HEK293T (cell line): Measurements from ENCODE around the gene CR1.
"Not testable (repeated sequence)": the region's sequence is repeated elsewhere in the genome, so short reads cannot be mapped to it uniquely, and the experiment has no call there.

ENCODE experiments used
- CTCF ChIA-PET: fragments of 350-600 bp; formaldehyde crosslinking; extraction: SDS; loops from one replicate; lab custom pipeline; 2021; ENCODE audit warnings: antibody characterized with exemption, inconsistent platforms; lab: Yijun Ruan, JAX
- POLR2A ChIA-PET: fragments of 350-600 bp; formaldehyde crosslinking; extraction: SDS; loops from one replicate; lab custom pipeline; 2020; ENCODE audit warnings: antibody characterized with exemption, inconsistent platforms; lab: Yijun Ruan, JAX
- DNase-seq: peaks from one replicate; pipeline ENCODE4 v3.0.0; 2012; ENCODE audit warnings: mixed read lengths; ENCODE audit errors: extremely low spot score
- ARNT ChIP-seq: fragments of 450-650 bp; IDR thresholded peaks from 2 replicates; pipeline ENCODE4 v1.6.1; 2017; ENCODE audit warnings: mild to moderate bottlenecking
- BHLHE40 ChIP-seq: fragments of 450-650 bp; IDR thresholded peaks from 2 replicates; pipeline ENCODE4 v1.6.1; 2016; ENCODE audit warnings: mild to moderate bottlenecking, moderate library complexity, borderline replicate concordance
- CTBP1 ChIP-seq: fragments of 450-650 bp; IDR thresholded peaks from 2 replicates; pipeline ENCODE4 v1.6.1; 2016; ENCODE audit warnings: borderline replicate concordance
- ELF4 ChIP-seq: fragments of 450-650 bp; IDR thresholded peaks from 2 replicates; pipeline ENCODE4 v1.6.1; 2017; ENCODE audit warnings: antibody characterized with exemption
- FOXA1 ChIP-seq: fragments of 450-650 bp; IDR thresholded peaks from 2 replicates; pipeline ENCODE4 v1.6.1; 2016; ENCODE audit warnings: mild to moderate bottlenecking
- FOXK2 ChIP-seq: fragments of 450-650 bp; IDR thresholded peaks from 2 replicates; pipeline ENCODE4 v1.6.1; 2016; ENCODE audit warnings: mild to moderate bottlenecking
- FOXM1 ChIP-seq: fragments of 450-650 bp; IDR thresholded peaks from 2 replicates; pipeline ENCODE4 v1.6.1; 2017; ENCODE audit warnings: mild to moderate bottlenecking, borderline replicate concordance
- HDGF ChIP-seq: fragments of 450-650 bp; IDR thresholded peaks from 2 replicates; pipeline ENCODE4 v1.6.1; 2017; ENCODE audit warnings: antibody characterized with exemption, borderline replicate concordance
- L3MBTL2 ChIP-seq: fragments of 450-650 bp; conservative IDR thresholded peaks from 2 replicates; pipeline ENCODE4 v1.6.1; 2016; ENCODE audit warnings: mild to moderate bottlenecking
- LEF1 ChIP-seq: fragments of 450-650 bp; IDR thresholded peaks from 2 replicates; pipeline ENCODE4 v1.6.1; 2017; ENCODE audit warnings: mild to moderate bottlenecking, borderline replicate concordance
- NFRKB ChIP-seq: fragments of 450-650 bp; IDR thresholded peaks from 2 replicates; pipeline ENCODE4 v1.6.1; 2016; ENCODE audit warnings: mild to moderate bottlenecking, moderate library complexity
- SP1 ChIP-seq: fragments of 450-650 bp; IDR thresholded peaks from 2 replicates; pipeline ENCODE4 v1.6.1; 2017
- SUZ12 ChIP-seq: fragments of 450-650 bp; IDR thresholded peaks from 2 replicates; pipeline ENCODE4 v1.6.1; 2016; ENCODE audit warnings: mild to moderate bottlenecking
- TARDBP ChIP-seq: fragments of 450-650 bp; IDR thresholded peaks from 2 replicates; pipeline ENCODE4 v1.6.1; 2016
- ZNF384 ChIP-seq: fragments of 450-650 bp; IDR thresholded peaks from 2 replicates; pipeline ENCODE4 v1.6.1; 2016
- TF ChIP-seq, protein P1 (sequence below): fragments of 450-650 bp; IDR thresholded peaks from 2 replicates; pipeline ENCODE4 v1.6.1; 2016

Gene CR1

GRCh38 chr1:207658904-207659485 lies 163.0 kb downstream of the CR1 start:
- DNase-seq: no peak

GRCh38 chr1:207659545-207660153 lies 163.7 kb downstream of the CR1 start:
- no peak for TF ChIP-seq BHLHE40
- no peak for TF ChIP-seq L3MBTL2
- no peak for TF ChIP-seq SUZ12
- no peak for TF ChIP-seq ZNF384
- TF ChIP-seq CTBP1: no peak
- no peak for TF ChIP-seq ARNT
- TF ChIP-seq, protein P1, sequence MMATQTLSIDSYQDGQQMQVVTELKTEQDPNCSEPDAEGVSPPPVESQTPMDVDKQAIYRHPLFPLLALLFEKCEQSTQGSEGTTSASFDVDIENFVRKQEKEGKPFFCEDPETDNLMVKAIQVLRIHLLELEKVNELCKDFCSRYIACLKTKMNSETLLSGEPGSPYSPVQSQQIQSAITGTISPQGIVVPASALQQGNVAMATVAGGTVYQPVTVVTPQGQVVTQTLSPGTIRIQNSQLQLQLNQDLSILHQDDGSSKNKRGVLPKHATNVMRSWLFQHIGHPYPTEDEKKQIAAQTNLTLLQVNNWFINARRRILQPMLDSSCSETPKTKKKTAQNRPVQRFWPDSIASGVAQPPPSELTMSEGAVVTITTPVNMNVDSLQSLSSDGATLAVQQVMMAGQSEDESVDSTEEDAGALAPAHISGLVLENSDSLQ: no peak
- TF ChIP-seq LEF1: no peak
- no peak for TF ChIP-seq FOXA1
- no peak for TF ChIP-seq SP1
- no peak for TF ChIP-seq NFRKB
- TF ChIP-seq ELF4: no peak
- no peak for TF ChIP-seq FOXM1
- no peak for TF ChIP-seq TARDBP
- TF ChIP-seq FOXK2: no peak
- TF ChIP-seq HDGF: no peak
- POLR2A ChIA-PET: no interaction called here
- DNase-seq: no peak
- CTCF ChIA-PET: interaction anchor here (0.6 to 1.4 kb wide), 3 partner anchors 16 to 958 kb away, joined by 3 to 6 read pairs (median 3); no protein-coding TSS in a partner anchor

More at GRCh38 chr1:207658904-207659485, 163.0 kb downstream of the CR1 start:
- TF ChIP-seq NFRKB: no peak
- TF ChIP-seq L3MBTL2: no peak
- TF ChIP-seq FOXK2: no peak
- no peak for TF ChIP-seq ZNF384
- TF ChIP-seq CTBP1: no peak
- no peak for TF ChIP-seq LEF1
- no peak for TF ChIP-seq FOXA1
- TF ChIP-seq, protein P1: no peak
- no peak for TF ChIP-seq ARNT
- no peak for TF ChIP-seq ELF4
- TF ChIP-seq SUZ12: no peak
- ChIA-PET CTCF (interaction anchor here (0.6 to 1.4 kb wide), 3 partner anchors 17 to 957 kb away, joined by 3 to 6 read pairs (median 3); no protein-coding TSS in a partner anchor), POLR2A (no interaction called here)

DNA sequence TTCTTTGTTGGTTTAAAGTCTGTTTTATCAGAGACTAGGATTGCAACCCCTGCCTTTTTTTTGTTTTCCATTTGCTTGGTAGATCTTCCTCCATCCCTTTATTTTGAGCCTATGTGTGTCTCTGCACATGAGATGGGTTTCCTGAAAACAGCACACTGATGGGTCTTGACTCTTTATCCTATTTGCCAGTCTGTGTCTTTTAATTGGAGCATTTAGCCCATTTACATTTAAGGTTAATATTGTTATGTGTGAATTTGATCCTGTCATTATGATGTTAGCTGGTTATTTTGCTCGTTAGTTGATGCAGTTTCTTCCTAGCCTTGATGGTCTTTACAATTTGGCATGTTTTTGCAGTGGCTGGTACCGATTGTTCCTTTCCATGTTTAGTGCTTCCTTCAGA lies 165.5 kb downstream of the CR1 start:
- POLR2A ChIA-PET, CTCF ChIA-PET, DNase-seq: not testable (repeated sequence)

GRCh38 chr1:207666342-207666741 lies 170.4 kb downstream of the CR1 start:
- DNase-seq: no peak
- ChIA-PET POLR2A (no interaction called here), CTCF (no interaction called here)
- TF ChIP-seq SP1 (no peak), TARDBP (no peak), CTBP1 (no peak), FOXA1 (no peak), L3MBTL2 (no peak), BHLHE40 (no peak), HDGF (no peak), SUZ12 (no peak), FOXK2 (no peak)
- TF ChIP-seq, protein P1: no peak

DNA sequence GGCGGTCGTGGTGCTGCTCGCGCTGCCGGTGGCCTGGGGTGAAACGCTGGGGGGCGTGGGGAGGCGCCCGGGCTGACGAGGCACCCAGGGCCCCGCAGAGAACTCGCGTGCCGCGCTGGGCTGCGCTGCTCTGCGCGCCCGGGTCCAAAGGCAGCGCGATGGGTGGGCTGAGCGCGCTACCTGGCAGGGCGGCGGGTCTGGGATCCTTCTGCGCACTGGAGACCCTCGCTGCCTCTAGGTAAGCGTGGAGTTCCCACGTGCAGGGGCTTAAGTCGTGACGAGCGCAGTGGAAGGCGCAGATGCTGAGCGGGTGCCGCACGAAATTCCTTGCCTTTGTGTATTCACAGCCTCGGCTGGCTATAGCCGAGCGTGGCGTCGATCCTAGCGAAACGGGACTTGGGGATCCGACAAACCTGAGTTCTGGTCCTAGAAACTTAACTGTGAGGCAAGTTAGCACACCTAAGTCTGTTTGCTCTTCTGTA lies 173.6 kb downstream of the CR1 start:
- TF ChIP-seq ZNF384 (no peak), CTBP1 (no peak), BHLHE40 (no peak), TARDBP (no peak), L3MBTL2 (no peak)
- DNase-seq: no peak
- ChIA-PET POLR2A (no interaction called here), CTCF (no interaction called here)

DNA sequence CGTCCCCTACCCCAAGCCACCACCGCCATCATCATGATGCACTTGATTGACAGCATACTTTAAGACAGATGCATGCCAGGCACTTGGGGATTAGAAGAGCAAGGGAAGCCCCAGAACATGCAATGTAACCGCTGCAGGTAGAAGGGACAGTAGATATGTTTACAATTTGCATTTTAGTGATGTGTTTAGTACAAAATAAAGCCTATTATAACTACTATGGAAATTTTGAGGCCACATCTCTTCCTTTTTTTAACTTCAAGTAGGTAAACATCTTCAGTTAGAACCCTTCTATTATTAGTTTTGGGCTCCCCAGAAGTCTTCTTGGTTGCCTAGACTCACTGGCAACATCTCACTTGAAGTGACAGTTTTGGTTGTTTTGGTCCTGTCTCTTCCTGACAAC lies 174.2 kb downstream of the CR1 start:
- TF ChIP-seq, protein P1: no peak
- TF ChIP-seq SUZ12: no peak
- TF ChIP-seq LEF1: no peak
- TF ChIP-seq BHLHE40: no peak
- DNase-seq: no peak
- CTCF ChIA-PET: no interaction called here
- POLR2A ChIA-PET: no interaction called here
